ENCODE data around the gene KIF11.

The KIF11 gene

GRCh38 chr10:92559046-92559445 lies 33.9 kb upstream of the KIF11 start:
- TF ChIP-seq CTCF (IDR thresholded peaks at IDR 0.05) = no peak

- no peak for TF ChIP-seq CTCF (IDR thresholded peaks at IDR 0.05)
These were observed 30.5 kb upstream of the KIF11 start for GRCh38 chr10:92562424-92562823.

GRCh38 chr10:92567952-92568600 lies 24.9 kb upstream of the KIF11 start:
- no peak for TF ChIP-seq CTCF (IDR thresholded peaks at IDR 0.05)

- no peak for TF ChIP-seq CTCF (IDR thresholded peaks at IDR 0.05)
These were observed 23.9 kb upstream of the KIF11 start for GRCh38 chr10:92569071-92569470.

- no peak for TF ChIP-seq CTCF (IDR thresholded peaks at IDR 0.05)
These were observed 21.3 kb upstream of the KIF11 start for GRCh38 chr10:92571649-92572048.

GRCh38 chr10:92572362-92573090 lies 20.4 kb upstream of the KIF11 start:
- TF ChIP-seq CTCF (IDR thresholded peaks at IDR 0.05) = no peak

GRCh38 chr10:92573091-92573797 lies 19.7 kb upstream of the KIF11 start:
- no peak for TF ChIP-seq CTCF (IDR thresholded peaks at IDR 0.05)
